ENCODE data around the gene RYR1.
"Not testable (repeated sequence)": the region's sequence is repeated elsewhere in the genome, so short reads cannot be mapped to it uniquely, and the experiment has no call there.

RYR1 gene

GRCh38 chr19:38592940-38593339, 159.4 kb downstream of the RYR1 start:
- no peak for TF ChIP-seq ZFX (IDR thresholded peaks at IDR 0.05)
- no peak for TF ChIP-seq CTCF (conservative IDR thresholded peaks at IDR 0.05)
- no peak overlapping the region for H3K27ac ChIP-seq

- TF ChIP-seq CTCF (conservative IDR thresholded peaks at IDR 0.05), result no peak
- H3K27ac ChIP-seq, result no peak overlapping the region
Observed at GRCh38 chr19:38596057-38596981, 162.8 kb downstream of the RYR1 start.

GRCh38 chr19:38597075-38597474, 163.6 kb downstream of the RYR1 start:
- H3K27ac ChIP-seq, result no peak overlapping the region
- TF ChIP-seq CTCF (conservative IDR thresholded peaks at IDR 0.05), result no peak
- TF ChIP-seq ZFX (IDR thresholded peaks at IDR 0.05), result no peak

GRCh38 chr19:38599722-38600121, 166.2 kb downstream of the RYR1 start:
- TF ChIP-seq CTCF (conservative IDR thresholded peaks at IDR 0.05), result no peak
- no peak for TF ChIP-seq ZFX (IDR thresholded peaks at IDR 0.05)
- no peak overlapping the region for H3K27ac ChIP-seq

- H3K27ac ChIP-seq, result not testable (repeated sequence)
Observed at GRCh38 chr19:38602856-38603255, 169.4 kb downstream of the RYR1 start.

GRCh38 chr19:38606131-38606530, 172.6 kb downstream of the RYR1 start:
- no peak for TF ChIP-seq ZFX (IDR thresholded peaks at IDR 0.05)
- no peak for TF ChIP-seq CTCF (conservative IDR thresholded peaks at IDR 0.05)
- H3K27ac ChIP-seq, result no peak overlapping the region

- TF ChIP-seq CTCF (conservative IDR thresholded peaks at IDR 0.05), result no peak
- no peak for TF ChIP-seq ZFX (IDR thresholded peaks at IDR 0.05)
- H3K27ac ChIP-seq, result no peak overlapping the region
Observed at GRCh38 chr19:38614289-38614688, 180.8 kb downstream of the RYR1 start.

Measured in C4-2B (cell line).